A172 (cell line): ENCODE data around the gene TPST2. TPM values are rescaled to one million over a fixed set of nuclear protein-coding genes. Genes with fewer than 3 reads are reported as not detected.
"Not testable (repeated sequence)": the region's sequence is repeated elsewhere in the genome, so short reads cannot be mapped to it uniquely, and the experiment has no call there.

Experiments
- DNase-seq: peaks from one replicate; pipeline ENCODE4 v3.0.0-alpha.2; 2015; ENCODE audit warnings: low spot score
- total RNA-seq: library from RNA; depleted of rRNA; stranded (reverse); fragments of >200 nt; shearing (Covaris generic); gene quantifications from 2 replicates; pipeline ENCODE4 v1.2.3, GENCODE V29; 2014

TPST2 gene
- total RNA-seq, 1 experiment from 2014 or later: 5.5 TPM

GRCh38 chr22:26534171-26534855 lies 55.6 kb downstream of the TPST2 start:
- DNase-seq: no peak

- DNase-seq: no peak
These were observed 60.6 kb downstream of the TPST2 start for GRCh38 chr22:26529345-26529744.

DNA sequence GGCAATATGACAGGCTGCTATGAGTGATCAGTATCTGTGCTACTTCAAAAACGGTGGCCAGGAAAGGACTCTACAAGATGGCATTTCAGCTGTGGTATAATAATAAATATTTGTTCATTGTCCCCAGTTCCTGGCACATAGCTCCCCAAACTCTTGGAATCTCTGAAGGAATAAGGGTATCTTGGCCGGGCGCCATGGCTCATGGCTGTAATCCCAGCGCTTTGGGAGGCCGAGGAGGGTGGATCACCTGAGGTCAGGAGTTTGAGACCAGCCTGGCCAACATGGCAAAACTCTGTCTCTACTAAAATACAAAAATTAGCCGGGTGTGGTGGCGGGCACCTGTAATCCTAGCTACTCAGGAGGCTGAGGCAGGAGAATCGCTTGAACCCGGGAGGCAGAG lies 61.4 kb downstream of the TPST2 start:
- not testable (repeated sequence) for DNase-seq

GRCh38 chr22:26527574-26528465 lies 62.1 kb downstream of the TPST2 start:
- DNase-seq: no peak

DNA sequence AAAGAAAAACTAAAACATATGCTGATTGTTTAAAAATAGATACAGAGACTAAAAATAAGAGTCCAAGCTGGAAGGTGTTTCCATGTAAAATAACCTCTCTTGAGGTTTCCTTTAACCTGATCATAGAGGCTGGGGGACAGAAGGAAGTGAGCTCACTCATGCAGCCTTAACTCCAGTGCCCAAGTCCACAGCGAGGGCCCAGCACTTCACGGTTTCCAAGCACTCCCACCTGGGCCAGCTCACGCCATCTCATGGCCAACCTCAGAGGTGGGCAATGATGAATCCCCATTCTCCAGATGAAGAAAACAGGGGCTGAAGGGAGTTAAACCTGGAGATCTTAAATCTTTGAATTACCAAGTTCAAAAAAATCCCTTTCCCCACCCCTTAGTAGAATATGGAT lies 62.8 kb downstream of the TPST2 start:
- no peak for DNase-seq

DNA sequence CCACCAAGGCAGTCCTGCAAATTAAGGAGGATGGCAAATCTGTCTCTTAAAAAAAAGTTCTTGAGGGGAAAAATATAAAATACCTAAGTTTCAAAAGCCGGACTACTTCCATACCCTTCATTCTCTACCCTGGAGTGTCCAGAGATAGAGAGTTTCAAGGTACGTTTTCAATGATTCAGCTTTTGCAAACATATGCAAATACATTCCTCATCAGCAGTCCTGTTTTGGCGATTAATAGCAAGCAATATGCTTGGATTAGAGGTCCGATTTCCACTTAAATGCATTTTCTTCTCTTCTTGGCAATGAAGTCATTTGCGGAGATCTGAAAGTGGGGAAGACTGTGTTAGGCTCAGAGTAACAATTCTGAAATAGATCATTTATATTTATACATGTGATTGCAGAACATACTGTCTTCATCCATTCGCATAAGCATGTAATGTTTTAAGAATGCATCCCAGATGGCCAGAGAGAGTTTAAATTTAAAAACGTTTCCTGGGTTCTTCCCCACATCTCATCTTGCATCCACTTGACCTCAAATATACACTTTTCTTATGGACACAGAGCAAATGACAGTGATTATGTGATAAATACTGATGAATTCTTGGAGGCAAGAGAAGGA lies 63.9 kb downstream of the TPST2 start:
- no peak for DNase-seq

- no peak for DNase-seq
These were observed 65.1 kb downstream of the TPST2 start for GRCh38 chr22:26524870-26525269.

- no peak for DNase-seq
These were observed 67.3 kb downstream of the TPST2 start for GRCh38 chr22:26522592-26522991.

DNA sequence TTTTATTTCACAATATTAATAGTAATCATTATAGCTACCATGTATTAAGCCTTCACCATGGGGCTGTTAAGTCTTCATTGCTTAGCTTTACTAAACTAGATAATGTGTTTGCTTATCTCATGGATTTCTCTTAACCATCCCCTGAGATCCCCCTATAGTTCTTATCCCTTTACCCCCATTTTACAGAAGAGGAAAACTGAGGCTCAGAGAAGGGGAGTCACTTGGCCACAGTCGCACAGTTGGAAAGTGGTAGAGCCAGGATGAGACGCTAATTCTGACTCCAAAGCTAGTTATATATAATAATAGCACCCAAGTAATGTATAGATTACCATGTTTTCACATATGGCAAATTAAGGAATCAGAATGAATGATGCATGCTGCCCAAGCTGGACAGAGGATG lies 67.9 kb downstream of the TPST2 start:
- no peak for DNase-seq

- DNase-seq: no peak
These were observed 72.5 kb downstream of the TPST2 start for GRCh38 chr22:26517429-26517828.

GRCh38 chr22:26516503-26516902 lies 73.4 kb downstream of the TPST2 start:
- DNase-seq: no peak

DNA sequence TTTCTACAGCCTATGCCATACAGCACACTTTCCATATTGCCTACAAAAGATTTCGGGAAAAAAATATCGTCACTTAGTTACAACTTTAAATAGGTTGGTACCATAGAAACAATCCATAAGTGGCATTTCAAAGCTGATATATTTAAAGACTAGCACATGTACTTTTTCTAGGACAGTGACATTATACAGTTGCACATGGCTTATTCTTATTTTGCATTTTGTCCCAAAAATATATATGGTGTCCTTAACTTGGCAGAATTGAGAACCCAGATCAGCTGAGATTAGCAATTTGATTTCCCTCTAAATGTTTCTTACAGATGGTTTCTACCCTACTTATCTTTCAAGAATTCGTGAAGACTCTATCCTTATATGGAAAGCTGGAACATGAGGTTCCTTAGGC lies 74.0 kb downstream of the TPST2 start:
- no peak for DNase-seq

DNA sequence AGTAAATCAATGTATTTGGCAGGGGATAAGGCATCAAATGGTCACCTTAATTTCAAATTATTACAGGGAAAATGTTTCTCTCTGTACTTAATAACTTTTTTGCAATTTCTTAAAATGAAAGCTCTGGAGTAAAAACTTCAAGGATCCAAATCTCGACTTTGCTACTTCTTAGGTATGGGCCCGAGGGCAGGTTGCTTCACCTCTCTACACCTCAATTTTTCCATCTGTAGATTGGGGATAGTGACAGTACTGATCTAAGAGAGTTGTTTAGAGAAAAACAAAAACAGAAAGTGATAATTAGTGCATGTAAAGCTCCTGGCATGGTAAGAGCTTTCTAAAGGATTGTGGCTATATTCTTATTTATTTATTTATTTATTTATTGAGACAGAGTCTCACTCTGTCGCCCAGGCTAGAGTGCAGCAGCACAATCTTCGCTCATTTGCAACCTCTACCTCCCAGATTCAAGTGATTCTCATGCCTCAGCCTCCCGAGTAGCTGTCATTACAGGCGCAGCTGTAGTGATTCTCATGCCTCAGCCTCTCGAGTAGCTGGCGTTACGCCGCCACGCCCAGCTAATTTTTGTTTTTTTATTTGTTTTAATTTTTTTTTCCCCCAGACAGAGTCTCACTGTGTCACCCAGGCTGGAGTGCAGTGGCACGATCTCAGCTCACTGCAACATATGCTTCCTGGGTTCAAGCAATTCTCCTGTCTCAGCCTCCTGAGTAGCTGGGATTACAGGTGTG lies 75.3 kb downstream of the TPST2 start:
- DNase-seq: no peak

DNA sequence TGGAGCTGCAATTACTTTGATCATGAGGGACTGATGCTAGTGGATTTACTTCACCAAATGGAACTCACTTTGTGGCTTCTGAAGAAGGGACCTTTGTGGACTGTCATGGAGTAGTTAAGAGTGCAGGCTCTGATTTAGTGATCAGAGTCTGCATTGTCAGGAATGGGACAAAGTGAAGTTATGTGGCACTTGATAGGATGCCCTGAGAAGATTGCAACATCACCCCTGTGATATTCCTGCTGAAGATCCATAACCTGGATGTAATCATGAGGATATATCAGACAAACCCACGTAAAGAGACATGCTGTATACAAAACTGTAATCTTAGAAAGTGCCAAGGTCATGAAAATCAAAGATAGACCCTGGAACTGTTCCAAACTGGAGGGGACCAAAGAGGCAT lies 76.1 kb downstream of the TPST2 start:
- DNase-seq: no peak

DNA sequence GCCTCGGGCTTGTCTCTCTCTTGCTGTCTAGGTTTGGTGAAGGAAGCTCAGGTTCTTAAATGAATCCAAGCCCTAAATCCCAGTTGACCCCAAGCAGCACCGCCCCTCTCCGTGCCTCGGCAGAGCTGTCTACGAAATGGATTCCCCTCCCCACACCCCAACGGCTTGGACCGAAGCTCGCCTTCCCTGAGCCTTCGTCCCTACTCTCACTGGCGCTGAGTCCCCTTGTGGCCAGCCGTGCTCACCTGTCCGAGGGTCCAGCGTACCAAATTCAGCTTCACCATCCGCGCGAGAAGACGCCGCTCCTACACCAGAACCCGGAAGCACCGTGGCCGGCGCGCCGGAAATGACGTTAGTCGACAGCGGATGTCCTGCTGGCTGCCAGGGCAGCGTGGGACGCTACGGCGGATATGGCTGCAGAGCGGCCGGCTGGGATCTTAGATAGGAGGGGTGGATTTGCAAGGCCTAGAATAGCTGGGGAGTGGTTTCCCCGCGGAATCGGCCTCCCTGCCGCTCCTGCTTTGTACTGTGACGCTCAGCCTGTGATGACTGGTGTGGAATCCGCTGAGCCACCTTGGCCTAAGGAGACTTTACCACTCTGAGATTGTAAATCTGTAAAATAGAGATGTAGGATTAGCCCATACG lies 77.7 kb downstream of the TPST2 start, which contains the start of gene TFIP11:
Gene TFIP11 (minus strand): TSS at position 325 of the 645 bp plus-strand sequence. CDS start 2,201 bp downstream, outside the sequence.
- peak; percentile 64 for DNase-seq

- no peak for DNase-seq
These were observed 81.8 kb downstream of the TPST2 start for GRCh38 chr22:26508148-26508547.

- DNase-seq: no peak
These were observed 86.2 kb downstream of the TPST2 start for GRCh38 chr22:26503758-26504157.

DNA sequence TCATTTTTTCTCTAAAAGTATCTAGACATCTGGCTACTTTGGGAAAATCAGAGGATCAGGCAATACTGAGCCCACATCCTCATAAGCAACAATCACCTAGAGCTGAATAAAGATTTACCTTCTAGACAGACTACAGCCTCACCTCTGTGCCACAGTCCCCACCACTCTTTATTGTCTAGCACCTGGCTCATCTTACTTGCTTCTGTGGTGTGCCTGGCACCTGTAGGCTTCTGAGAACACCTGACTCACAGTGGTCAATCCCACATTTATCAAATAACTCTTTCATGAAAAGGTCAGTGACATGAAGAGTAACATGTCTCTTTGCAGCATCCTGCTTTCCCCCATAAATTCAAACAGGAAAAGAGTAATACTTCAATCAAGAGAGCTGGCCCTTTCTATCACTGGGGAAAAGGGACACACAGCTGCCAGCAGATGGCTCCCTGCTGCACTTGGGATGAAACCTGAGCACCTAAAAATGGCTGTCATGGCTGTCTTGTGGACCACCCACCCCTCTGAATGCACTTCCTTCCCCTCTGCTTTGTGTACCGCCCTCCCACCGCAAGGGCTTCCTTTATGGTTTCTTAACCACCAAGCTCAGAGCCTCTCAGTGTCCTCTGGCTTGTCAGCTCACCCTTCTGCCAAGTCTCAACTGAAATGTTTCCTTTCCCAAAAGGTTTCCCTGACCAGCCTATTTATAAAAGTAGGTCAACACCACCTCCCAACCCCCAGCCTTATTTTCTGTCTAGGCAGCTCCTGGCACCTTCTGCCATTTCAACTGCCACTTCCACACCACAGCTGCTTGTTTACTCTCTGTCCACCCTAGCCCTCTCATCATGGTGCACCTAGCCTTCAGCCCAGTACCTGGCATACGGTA lies 87.0 kb downstream of the TPST2 start:
- peak; percentile 22 for DNase-seq

DNA sequence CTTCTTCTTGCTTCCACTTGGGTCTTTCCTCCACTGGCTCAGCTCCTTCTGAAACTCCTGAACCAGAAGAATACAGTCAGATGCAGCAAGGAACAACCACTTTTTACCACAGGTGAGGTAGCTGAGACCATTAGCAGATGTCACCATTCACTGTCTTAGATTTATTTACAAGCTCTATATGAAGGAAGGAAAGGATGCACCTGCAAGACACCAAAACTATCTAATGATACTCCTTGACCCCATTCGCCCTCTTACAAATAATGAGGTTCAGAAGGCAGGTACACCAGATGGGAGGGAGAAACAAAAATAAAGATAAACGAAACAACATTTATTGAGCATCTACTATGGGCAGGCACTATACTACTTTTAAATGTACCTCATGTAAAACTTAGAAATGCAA lies 87.9 kb downstream of the TPST2 start:
- DNase-seq: no peak

GRCh38 chr22:26499188-26499703 lies 90.7 kb downstream of the TPST2 start:
- no peak for DNase-seq
